Gastroesophageal sphincter (tissue), 4 donors: ENCODE results near the gene CHRNA5. TPM values are rescaled to one million over a fixed set of nuclear protein-coding genes. Genes with fewer than 3 reads are reported as not detected.
"Not testable (repeated sequence)": the region's sequence is repeated elsewhere in the genome, so short reads cannot be mapped to it uniquely, and the experiment has no call there.

Source experiments
- ATAC-seq: fragments of 150-250 bp; one replicate; pipeline ENCODE4 v1.9.1; 2016; ENCODE audit warnings: mild to moderate bottlenecking, moderate library complexity
- H3K27ac ChIP-seq, 4 donors: fragments of 200-600 bp; sonication (generic) in 3 of 4; 1 replicate in 3 of 4; 2 replicates in 1 of 4; pipeline ENCODE4 v1.5.1; 2016 to 2019
- H3K27me3 ChIP-seq: fragments of 200-600 bp; sonication (generic); one replicate; pipeline ENCODE4 v1.5.1; 2019
- H3K36me3 ChIP-seq, 2 donors: fragments of 200-600 bp; sonication (generic); one replicate each; pipeline ENCODE4 v1.5.1; 2019; ENCODE audit warnings: control low read depth in 1 of 2
- H3K4me1 ChIP-seq, 3 donors: fragments of 200-600 bp; sonication (generic); 1 replicate in 2 of 3; 2 replicates in 1 of 3; pipeline ENCODE4 v1.5.1; 2016 to 2019; ENCODE audit warnings: control low read depth in 2 of 3
- H3K4me3 ChIP-seq, 2 donors: fragments of 200-600 bp; sonication (generic); one replicate each; pipeline ENCODE4 v1.5.1; 2019; ENCODE audit warnings: mild to moderate bottlenecking in 1 of 2, moderate library complexity in 1 of 2
- H3K9me3 ChIP-seq, 3 donors: fragments of 200-600 bp; sonication (generic); one replicate each; pipeline ENCODE4 v1.5.1; 2017 to 2019; ENCODE audit warnings: control low read depth in 2 of 3
- EP300 ChIP-seq: sonication (generic); formaldehyde crosslinking; IDR thresholded peaks from one replicate; pipeline ENCODE4 v1.6.1; 2017; ENCODE audit warnings: antibody characterized with exemption, mild to moderate bottlenecking
- POLR2A ChIP-seq, 2 donors: fragments of 450-650 bp; IDR thresholded peaks; one replicate each; pipeline ENCODE4 v1.6.1; 2017; ENCODE audit warnings: antibody characterized with exemption in 2 of 2, mild to moderate bottlenecking in 2 of 2, moderate library complexity in 1 of 2
- POLR2AphosphoS5 ChIP-seq: sonication (generic); formaldehyde crosslinking; IDR thresholded peaks from one replicate; pipeline ENCODE4 v1.6.1; 2017; ENCODE audit warnings: antibody characterized with exemption
- WGBS, 2 donors: methylation state at CpG; one replicate each; pipeline ENCODE4 v1.1.5; 2018; ENCODE audit warnings: low coverage in 1 of 2; 5-methylcytosine and 5-hydroxymethylcytosine counted together
- total RNA-seq, 4 donors: library from RNA; depleted of rRNA; stranded (reverse); fragments of >200 nt; gene quantifications; one replicate each; pipeline ENCODE4 v1.1.0, GENCODE V29; 2016
- TF ChIP-seq, protein P1 (sequence below), 4 experiments: fragments of 200-600 bp in 2 of 4; fragments of 450-650 bp in 2 of 4; sonication (generic) in 1 of 4; IDR thresholded peaks; one replicate each; pipeline ENCODE4 v1.5.1; 2017 to 2019; ENCODE audit warnings: antibody characterized with exemption in 4 of 4, mild to moderate bottlenecking in 2 of 4, moderate library complexity in 2 of 4

CHRNA5 gene
- total RNA-seq, 4 donors from 2014 or later: 0.93 to 4.0 (median 1.6) TPM

DNA sequence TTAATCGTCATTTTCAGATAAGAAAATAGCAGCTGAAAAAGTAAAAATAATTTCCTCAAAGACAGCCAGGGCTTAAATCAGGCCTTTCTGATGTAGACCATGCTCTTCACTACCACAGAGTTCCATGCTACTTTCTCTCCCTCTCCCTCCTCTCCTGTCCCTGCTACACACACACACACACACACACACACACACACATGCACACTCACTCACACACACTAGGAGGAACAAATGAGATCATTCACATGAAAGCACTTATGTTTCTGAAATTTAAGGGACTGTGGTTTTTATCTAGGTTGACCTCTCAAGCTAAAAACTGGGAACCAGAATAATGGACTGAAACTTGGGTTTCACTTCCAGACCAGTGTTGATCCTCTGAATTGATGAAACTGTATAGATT lies 29.2 kb upstream of the CHRNA5 start:
- Histone ChIP-seq H3K4me1 (peaks cover 0 to 7% (median 0%) of the 10 kb centered on the region in 3 donors), H3K9me3 (no peaks in the 10 kb centered on the region), H3K27me3 (no peaks in the 10 kb centered on the region), H3K4me3 (no peak overlapping the region), H3K27ac (no peak overlapping the region), H3K36me3 (no peaks in the 10 kb centered on the region)
- WGBS, 2 donors: 92 to 100% methylated on average over 1 of the region's 1 CpG
- TF ChIP-seq, protein P1, sequence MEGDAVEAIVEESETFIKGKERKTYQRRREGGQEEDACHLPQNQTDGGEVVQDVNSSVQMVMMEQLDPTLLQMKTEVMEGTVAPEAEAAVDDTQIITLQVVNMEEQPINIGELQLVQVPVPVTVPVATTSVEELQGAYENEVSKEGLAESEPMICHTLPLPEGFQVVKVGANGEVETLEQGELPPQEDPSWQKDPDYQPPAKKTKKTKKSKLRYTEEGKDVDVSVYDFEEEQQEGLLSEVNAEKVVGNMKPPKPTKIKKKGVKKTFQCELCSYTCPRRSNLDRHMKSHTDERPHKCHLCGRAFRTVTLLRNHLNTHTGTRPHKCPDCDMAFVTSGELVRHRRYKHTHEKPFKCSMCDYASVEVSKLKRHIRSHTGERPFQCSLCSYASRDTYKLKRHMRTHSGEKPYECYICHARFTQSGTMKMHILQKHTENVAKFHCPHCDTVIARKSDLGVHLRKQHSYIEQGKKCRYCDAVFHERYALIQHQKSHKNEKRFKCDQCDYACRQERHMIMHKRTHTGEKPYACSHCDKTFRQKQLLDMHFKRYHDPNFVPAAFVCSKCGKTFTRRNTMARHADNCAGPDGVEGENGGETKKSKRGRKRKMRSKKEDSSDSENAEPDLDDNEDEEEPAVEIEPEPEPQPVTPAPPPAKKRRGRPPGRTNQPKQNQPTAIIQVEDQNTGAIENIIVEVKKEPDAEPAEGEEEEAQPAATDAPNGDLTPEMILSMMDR (IDR thresholded peaks at IDR 0.05): no peak
- TF ChIP-seq EP300 (no peak), POLR2AphosphoS5 (no peak), POLR2A (IDR thresholded peaks at IDR 0.05) (no peak)
- ATAC-seq: no peak

DNA sequence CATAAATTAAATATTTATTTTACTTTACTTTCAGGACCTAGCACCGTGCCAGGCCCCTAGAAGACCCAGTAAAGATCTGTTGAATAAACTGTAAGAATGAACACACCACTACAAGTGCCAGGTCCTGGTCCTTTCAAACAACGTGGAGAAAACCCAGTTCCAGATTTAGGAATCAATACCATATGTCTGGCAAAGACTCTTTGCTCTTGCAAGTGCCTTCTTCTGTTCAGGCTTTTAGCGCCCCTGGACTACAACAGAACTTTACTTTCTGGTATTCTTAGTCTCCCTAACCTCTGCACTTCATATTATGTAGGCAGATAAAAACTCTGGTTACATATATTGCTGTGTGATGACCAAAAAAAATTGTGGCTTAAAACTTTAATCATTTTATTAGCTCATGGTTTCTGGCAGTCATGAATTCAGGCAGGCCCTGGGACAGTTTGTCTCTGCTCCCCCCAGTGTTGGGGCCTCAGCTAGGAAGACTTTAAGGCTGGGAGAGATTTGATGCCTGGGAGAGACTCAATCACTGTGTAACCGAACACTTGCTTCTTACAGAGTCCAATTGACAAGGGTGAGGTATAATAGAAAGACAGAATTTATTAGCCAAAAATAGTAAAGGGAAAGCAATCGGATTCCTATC lies 27.9 kb upstream of the CHRNA5 start:
- H3K4me1 ChIP-seq: peaks cover 6 to 19% (median 9%) of the 10 kb centered on the region in 3 donors
- no peak for TF ChIP-seq EP300
- TF ChIP-seq, protein P1 (IDR thresholded peaks at IDR 0.05): no peak
- no peak for TF ChIP-seq POLR2A (IDR thresholded peaks at IDR 0.05)
- no peak for TF ChIP-seq POLR2AphosphoS5
- no peaks in the 10 kb centered on the region for H3K9me3 ChIP-seq
- H3K4me3 ChIP-seq: no peak overlapping the region
- ATAC-seq: no peak
- no peak overlapping the region for H3K27ac ChIP-seq
- H3K27me3 ChIP-seq: no peaks in the 10 kb centered on the region
- H3K36me3 ChIP-seq: peaks cover 0 to 4% of the 10 kb centered on the region in 2 donors
- WGBS, 2 donors: 57 to 70% methylated on average over 2 to 5 of the region's 5 CpGs

DNA sequence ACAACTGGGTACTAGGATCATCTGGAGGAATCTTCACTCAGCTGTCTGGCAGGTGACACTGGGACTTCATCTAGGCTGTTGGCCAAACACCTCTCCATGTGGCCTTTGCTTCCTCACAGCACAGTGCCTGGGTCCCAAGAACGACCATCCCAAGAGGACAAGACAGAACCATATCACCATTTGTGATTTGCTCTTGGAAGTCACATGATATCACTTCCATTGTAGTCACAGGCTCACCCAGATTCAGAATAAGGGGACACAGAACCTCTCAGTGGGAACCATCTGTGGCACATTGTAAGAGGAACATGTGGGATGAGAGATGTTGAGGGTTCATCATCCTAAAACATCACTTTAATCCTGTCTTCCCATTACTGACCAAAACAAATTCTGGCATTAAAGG lies 27.0 kb upstream of the CHRNA5 start:
- no peaks in the 10 kb centered on the region for H3K27me3 ChIP-seq
- peaks cover 6 to 29% (median 9%) of the 10 kb centered on the region in 3 donors for H3K4me1 ChIP-seq
- H3K27ac ChIP-seq: no peak overlapping the region
- H3K36me3 ChIP-seq: peaks cover 0 to 14% of the 10 kb centered on the region in 2 donors
- 57% methylated on average over 1 of the region's 1 CpG; no CpG with 5 or more reads in 1 of the 2 donors for WGBS, 2 donors
- no peak for ATAC-seq
- TF ChIP-seq, protein P1 (IDR thresholded peaks at IDR 0.05): no peak
- no peak for TF ChIP-seq POLR2AphosphoS5
- no peak for TF ChIP-seq EP300
- no peak for TF ChIP-seq POLR2A (IDR thresholded peaks at IDR 0.05)
- no peaks in the 10 kb centered on the region for H3K9me3 ChIP-seq
- H3K4me3 ChIP-seq: no peak overlapping the region

DNA sequence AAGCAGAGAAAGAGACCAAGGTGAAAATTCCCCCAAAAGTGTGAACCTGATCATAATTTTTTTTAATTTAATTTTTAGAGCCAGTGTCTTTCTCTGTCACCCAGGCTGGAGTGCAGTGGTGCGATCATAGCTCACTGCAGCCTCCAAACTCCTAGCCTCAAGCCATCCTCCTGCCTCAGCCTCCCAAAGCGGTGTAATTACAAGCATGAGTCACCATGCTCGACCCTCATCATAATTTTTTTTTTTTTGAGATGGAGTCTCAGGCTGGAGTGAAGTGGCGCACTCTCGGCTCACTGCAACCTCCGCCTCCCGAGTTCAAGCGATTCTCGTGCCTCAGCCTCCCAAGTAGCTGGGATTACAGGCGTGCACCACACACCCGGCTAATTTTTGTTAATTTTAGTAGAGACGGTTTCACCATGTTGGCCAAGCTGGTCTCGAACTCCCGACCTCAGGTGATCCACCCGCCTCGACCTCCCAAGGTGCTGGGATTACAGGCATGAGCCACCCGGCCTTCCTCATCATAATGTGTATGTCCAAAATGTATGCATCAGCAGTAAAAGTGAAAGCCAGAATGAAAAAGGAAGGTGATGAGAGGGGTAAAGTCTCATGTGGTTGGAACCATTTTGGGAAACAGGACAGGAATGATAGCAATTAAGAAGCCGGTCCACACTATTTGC lies 25.7 kb upstream of the CHRNA5 start:
- peaks cover 6 to 34% (median 9%) of the 10 kb centered on the region in 3 donors for H3K4me1 ChIP-seq
- 66 to 77% methylated on average over 4 to 18 of the region's 18 CpGs for whole genome bisulfite sequencing, 2 donors
- peak overlapping the region; percentile 59 to 65 for H3K4me3 ChIP-seq
- not testable (repeated sequence) for H3K27me3 ChIP-seq, ATAC-seq, H3K9me3 ChIP-seq
- H3K27ac ChIP-seq: peak overlapping the region; percentile 79 to 99 (median 94)
- peaks cover 0 to 26% of the 10 kb centered on the region in 2 donors for H3K36me3 ChIP-seq

DNA sequence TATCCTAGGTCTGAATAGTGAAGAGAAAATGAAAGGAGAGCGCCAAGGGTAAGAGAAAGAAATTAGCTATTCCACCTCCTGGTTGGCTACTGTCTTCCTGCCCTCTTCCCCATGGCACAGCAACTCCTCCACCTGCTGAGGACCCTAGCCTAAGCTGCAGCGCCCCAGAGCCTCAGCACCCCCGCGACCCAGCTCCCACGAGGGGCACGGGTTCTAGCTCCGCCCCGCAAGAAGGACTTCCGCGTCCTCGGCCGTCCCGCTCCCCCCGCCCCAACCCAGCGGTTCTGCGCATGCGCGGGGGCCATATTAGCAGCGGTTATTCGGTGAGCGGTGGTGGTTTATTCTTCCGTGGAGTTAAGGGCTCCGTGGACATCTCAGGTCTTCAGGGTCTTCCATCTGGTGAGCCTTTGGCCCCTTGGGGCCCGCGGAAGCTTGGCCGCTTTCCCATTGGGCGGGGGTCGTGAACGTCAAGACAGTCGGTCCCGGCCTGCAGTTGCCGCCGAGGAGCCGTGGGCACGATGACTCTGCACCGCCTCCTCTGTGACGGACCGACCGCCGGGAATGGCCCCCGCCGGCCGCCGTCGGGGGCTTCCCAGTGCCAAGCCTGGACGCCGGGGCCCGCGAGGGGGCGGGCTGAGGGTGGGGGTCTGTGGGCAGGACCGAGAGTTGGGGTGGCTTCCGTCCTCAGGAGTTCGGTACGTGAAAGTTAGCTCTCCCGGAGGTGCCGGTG lies 25.0 kb upstream of the CHRNA5 start, which contains the start of gene PSMA4:
Gene PSMA4 (plus strand): TSS at position 304 of the 730 bp plus-strand sequence. CDS start 1,484 bp downstream, outside the sequence.
- Histone ChIP-seq H3K36me3 (peaks cover 0 to 33% of the 10 kb centered on the region in 2 donors), H3K4me3 (peak within 1 kb of the TSS; percentile 59 to 65), H3K4me1 (peaks cover 6 to 34% (median 9%) of the 10 kb centered on the region in 3 donors), H3K27ac (peak within 1 kb of the TSS; percentile 79 to 99 (median 94)), H3K27me3 (no peaks in the 10 kb centered on the region), H3K9me3 (no peaks in the 10 kb centered on the region)
- peak; percentile 76 to 83 for TF ChIP-seq POLR2A (IDR thresholded peaks at IDR 0.05)
- TF ChIP-seq, protein P1 (IDR thresholded peaks at IDR 0.05): peak in 3 of 4 experiments; percentile 0 to 61 (median 30)
- no peak for TF ChIP-seq EP300
- peak; percentile 72 for TF ChIP-seq POLR2AphosphoS5
- WGBS, 2 donors: 0 to 3% methylated on average over 7 to 11 of the region's 56 CpGs
- peak; percentile 95 for ATAC-seq
